GM12878 (cell line): ENCODE data around the gene MAPK1. TPM values are rescaled to one million over a fixed set of nuclear protein-coding genes. Genes with fewer than 3 reads are reported as not detected.

ENCODE experiments used
- ATAC-seq: fragments of 200-7000 bp; cut with Tn5 transposase; 3 replicates; pipeline ENCODE4 v1.9.1; 2020; ENCODE audit warnings: mild to moderate bottlenecking, moderate library complexity
- BruUV-seq: library from RNA; stranded (reverse); fragments of 400-500 nt; replicated peaks from 2 replicates; lab custom pipeline; 2021; lab: Mats Ljungman, UMichigan
- CTCF ChIA-PET: fragments of 300-600 bp; sonication (Branson Sonifier 250); formaldehyde crosslinking; extraction: SDS; loops from one replicate; lab custom pipeline; 2021; ENCODE audit warnings: inconsistent platforms; lab: Yijun Ruan, JAX
- POLR2A ChIA-PET: fragments of 350-600 bp; formaldehyde crosslinking; extraction: SDS; loops from one replicate; lab custom pipeline; 2021; ENCODE audit warnings: inconsistent platforms; lab: Charles Lee
- RAD21 ChIA-PET: fragments of 300-600 bp; sonication (Branson Sonifier 250); formaldehyde crosslinking; loops from one replicate; lab custom pipeline; 2023; ENCODE audit warnings: antibody characterized with exemption; ENCODE audit not compliant: unreplicated experiment; lab: Charles Lee
- SMC1A ChIA-PET: fragments of 300-600 bp; sonication (Branson Sonifier 250); formaldehyde crosslinking; loops from one replicate; lab custom pipeline; 2023; ENCODE audit not compliant: unreplicated experiment, uncharacterized antibody; lab: Charles Lee
- DNase-seq: peaks from one replicate; pipeline ENCODE4 v3.0.0-alpha.2; 2011; ENCODE audit warnings: low read depth, low spot score
- FAIRE-seq: peaks from 3 replicates; lab custom pipeline; 2011; peaks lifted over from hg19 to GRCh38; lab: Jason Lieb, UNC
- H2AFZ ChIP-seq: 2 replicates; pipeline ENCODE4 v1.6.0; 2011; ENCODE audit warnings: low read depth, low read length, control low read depth; ENCODE audit not compliant: control insufficient read depth
- H3K27ac ChIP-seq: 2 replicates; pipeline ENCODE4 v1.5.1; 2011; ENCODE audit warnings: control low read depth; ENCODE audit not compliant: control insufficient read depth, insufficient read depth
- H3K27me3 ChIP-seq, 2 experiments: replicated peaks in 1 of 2; 2 replicates each; pipeline versions ENCODE4 v1.6.0 to v1.6.1; 2011; ENCODE audit warnings: low read length in 1 of 2; ENCODE audit not compliant: control insufficient read depth in 2 of 2, insufficient read depth in 2 of 2
- H3K36me3 ChIP-seq, 2 experiments: 2 replicates each; pipeline ENCODE4 v1.5.1; 2011; ENCODE audit warnings: low read length in 1 of 2; ENCODE audit not compliant: control insufficient read depth in 2 of 2, insufficient read depth in 2 of 2
- H3K4me1 ChIP-seq: 2 replicates; pipeline ENCODE4 v1.6.1; 2011; ENCODE audit warnings: mild to moderate bottlenecking, low read length, moderate library complexity, mixed read lengths; ENCODE audit not compliant: control insufficient read depth, insufficient read depth
- H3K4me2 ChIP-seq: 2 replicates; pipeline ENCODE4 v1.6.0; 2011; ENCODE audit warnings: control low read depth; ENCODE audit not compliant: control insufficient read depth, insufficient read depth
- H3K4me3 ChIP-seq: fragments of 200-600 bp; sonication (generic); 2 replicates; pipeline ENCODE4 v1.5.1; 2016
- H3K79me2 ChIP-seq: 2 replicates; pipeline ENCODE4 v1.6.0; 2011; ENCODE audit warnings: low read length; ENCODE audit not compliant: control insufficient read depth, insufficient read depth
- H3K9ac ChIP-seq: 2 replicates; pipeline ENCODE4 v1.8.0; 2011; ENCODE audit warnings: low read length, control low read depth, mixed read lengths; ENCODE audit not compliant: control insufficient read depth, insufficient read depth
- H3K9me3 ChIP-seq: replicated peaks from 3 replicates; pipeline ENCODE4 v1.5.1; 2011; ENCODE audit warnings: mild to moderate bottlenecking, low read length; ENCODE audit not compliant: control insufficient read depth, insufficient read depth
- H4K20me1 ChIP-seq: 2 replicates; pipeline ENCODE4 v1.6.0; 2011; ENCODE audit not compliant: control insufficient read depth, insufficient read depth
- CREB1 ChIP-seq: IDR thresholded peaks from 2 replicates; pipeline ENCODE4 v1.6.1; 2012; ENCODE audit warnings: low read depth, mild to moderate bottlenecking, inconsistent platforms
- POLR2A ChIP-seq: IDR thresholded peaks from 2 replicates; pipeline ENCODE4 v1.6.1; 2011; ENCODE audit warnings: low read depth, mild to moderate bottlenecking, low read length
- RELB ChIP-seq: fragments of 450-650 bp; IDR thresholded peaks from 2 replicates; pipeline ENCODE4 v1.6.1; 2017; ENCODE audit warnings: low read depth, mild to moderate bottlenecking, moderate library complexity
- WGBS: methylation state at CpG from one replicate; pipeline ENCODE4 v1.1.6; 2016; ENCODE audit warnings: low lambda C conversion rate; ENCODE audit not compliant: insufficient replicate concordance, insufficient coverage; ENCODE audit errors: missing lambda C conversion rate; 5-methylcytosine and 5-hydroxymethylcytosine counted together
- in situ Hi-C: fragments of 300-500 bp; cut with MboI; formaldehyde crosslinking; loops from 9 replicates; pipeline ENCODE4 v1.14.3; 2018; ENCODE audit warnings: mixed read lengths
- intact Hi-C: fragments of 100-400 bp; cut with micrococcal nuclease; formaldehyde crosslinking; loops from one replicate; pipeline ENCODE4 v1.14.2; 2022; ENCODE audit not compliant: unreplicated experiment
- polyA plus RNA-seq, 11 experiments: library from polyadenylated mRNA; depleted of rRNA in 4 of 11; unstranded in 6 of 11; stranded (reverse) in 5 of 11; fragments of >200 nt; fragmentation: Nextera tagmentation in 4 of 11; fragmentation: Illumina TruSeq in 1 of 11; extraction: Ambion mirVana in 4 of 11; extraction: Trizol in 1 of 11; gene quantifications; 1 replicate in 1 of 11; 2 replicates in 10 of 11; pipeline versions ENCODE4 v1.2.1 to v1.2.3, GENCODE V29; 2011 to 2016; ENCODE audit warnings: inconsistent platforms in 2 of 11, missing spikeins in 2 of 11, low read depth in 1 of 11
- total RNA-seq, 4 experiments: library from RNA; depleted of rRNA in 3 of 4; stranded (reverse); fragments of >200 nt in 3 of 4; fragmentation: Illumina TruSeq in 1 of 4; extraction: Trizol in 1 of 4; gene quantifications; 2 replicates each; pipeline versions ENCODE4 v1.2.1 to v1.2.3, GENCODE V29; 2013 to 2021

Gene MAPK1
- total and polyA plus RNA-seq, 10 of the 15 experiments (the other 5 are each of a cell fraction or from before 2014, with no cell fraction given), result 7.0 to 123 (median 58.4) TPM

- intact Hi-C loops, result no loop called here
- 98% methylated on average over 21 of the region's 21 CpGs for WGBS
- CTCF ChIA-PET, result no interaction called here
These were observed 109.2 kb downstream of the MAPK1 start for GRCh38 chr22:21758091-21758864.

More at GRCh38 chr22:21758091-21758864, 109.2 kb downstream of the MAPK1 start:
- Histone ChIP-seq H3K4me3 (no peak overlapping the region), H3K79me2 (no peaks in the 10 kb centered on the region), H3K4me1 (peaks cover 50% of the 10 kb centered on the region), H3K27ac (no peak overlapping the region), H3K9ac (no peak overlapping the region), H3K36me3 (peaks cover 4 to 17% of the 10 kb centered on the region in 2 experiments; a peak in 3 of 4 replicates), H3K9me3 (no peaks in the 10 kb centered on the region), H4K20me1 (no peaks in the 10 kb centered on the region), H3K27me3 (no peaks in the 10 kb centered on the region), H2AFZ (no peak overlapping the region), H3K4me2 (no peak overlapping the region)
- ATAC-seq (no peak), FAIRE-seq (no peak), DNase-seq (no peak)
- POLR2A ChIA-PET, result interaction anchor here (1.3 kb wide), 1 partner anchor 8 kb away, joined by 3 read pairs; no protein-coding TSS in a partner anchor
- peak; percentile 61; the same call in 1 of the 2 replicates for TF ChIP-seq POLR2A
- no peak for TF ChIP-seq CREB1
- no peak for TF ChIP-seq RELB
- BruUV-seq, result no TSS peak
- SMC1A ChIA-PET, result no interaction called here
- in situ Hi-C loops, result no loop called here
- RAD21 ChIA-PET, result no interaction called here
